MM.1S (cell line): ENCODE results near the gene TAF4B.
"Not testable (repeated sequence)": the region's sequence is repeated elsewhere in the genome, so short reads cannot be mapped to it uniquely, and the experiment has no call there.

Experiments
- DNase-seq: peaks from one replicate; pipeline ENCODE4 v3.0.0-alpha.2; 2015
- H2AFZ ChIP-seq: fragments of 300-600 bp; sonication (generic); 2 replicates; pipeline ENCODE4 v1.6.0; 2016; ENCODE audit warnings: antibody characterized with exemption, low read length
- H3F3A ChIP-seq: fragments of 300-600 bp; sonication (generic); 2 replicates; pipeline ENCODE4 v1.6.1; 2016; ENCODE audit warnings: mild to moderate bottlenecking, antibody characterized with exemption, low read length, moderate library complexity, mixed read lengths; ENCODE audit not compliant: insufficient read depth
- H3K27ac ChIP-seq: fragments of 300-600 bp; sonication (generic); 2 replicates; pipeline ENCODE4 v1.5.1; 2016; ENCODE audit warnings: mild to moderate bottlenecking, low read length
- H3K27me3 ChIP-seq: fragments of 300-600 bp; sonication (generic); replicated peaks from 2 replicates; pipeline ENCODE4 v1.6.0; 2016; ENCODE audit warnings: low read length; ENCODE audit not compliant: insufficient read depth
- H3K36me3 ChIP-seq: fragments of 300-600 bp; sonication (generic); replicated peaks from 2 replicates; pipeline ENCODE4 v1.6.1; 2016; ENCODE audit warnings: mild to moderate bottlenecking, low read length, mixed read lengths; ENCODE audit not compliant: insufficient read depth
- H3K4me1 ChIP-seq: fragments of 300-600 bp; sonication (generic); 2 replicates; pipeline ENCODE4 v1.6.1; 2016; ENCODE audit warnings: low read length, mixed read lengths
- H3K4me2 ChIP-seq: fragments of 300-600 bp; sonication (generic); 2 replicates; pipeline ENCODE4 v1.6.0; 2016; ENCODE audit warnings: low read depth, low read length
- H3K4me3 ChIP-seq: fragments of 300-600 bp; sonication (generic); 2 replicates; pipeline ENCODE4 v1.5.1; 2016; ENCODE audit warnings: low read length, mixed read lengths
- H3K79me2 ChIP-seq: fragments of 300-600 bp; sonication (generic); 2 replicates; pipeline ENCODE4 v1.6.1; 2016; ENCODE audit warnings: mixed run types, low read length, mixed read lengths
- H3K9ac ChIP-seq: fragments of 300-600 bp; sonication (generic); 2 replicates; pipeline ENCODE4 v1.6.1; 2016; ENCODE audit warnings: low read length, mixed read lengths
- H3K9me2 ChIP-seq: fragments of 300-600 bp; sonication (generic); replicated peaks from 2 replicates; pipeline ENCODE4 v1.6.1; 2016; ENCODE audit warnings: mild to moderate bottlenecking, low read length, mixed read lengths; ENCODE audit not compliant: insufficient read depth
- H3K9me3 ChIP-seq: fragments of 300-600 bp; sonication (generic); replicated peaks from 2 replicates; pipeline ENCODE4 v1.6.1; 2016; ENCODE audit warnings: mild to moderate bottlenecking, low read length, mixed read lengths; ENCODE audit not compliant: insufficient read depth
- H4K20me1 ChIP-seq: fragments of 300-600 bp; sonication (generic); 2 replicates; pipeline ENCODE4 v1.6.1; 2016; ENCODE audit warnings: mild to moderate bottlenecking, low read length, moderate library complexity, mixed read lengths; ENCODE audit not compliant: insufficient read depth
- EZH2 ChIP-seq: fragments of 300-600 bp; sonication (generic); optimal IDR thresholded peaks from 2 replicates; pipeline ENCODE3; 2017; ENCODE audit warnings: low read depth, mild to moderate bottlenecking, antibody characterized with exemption, low read length, mixed read lengths
- EZH2phosphoT487 ChIP-seq: fragments of 300-600 bp; sonication (generic); IDR thresholded peaks from 2 replicates; pipeline ENCODE4 v1.6.1; 2018; ENCODE audit warnings: antibody characterized with exemption, low read length
- TF ChIP-seq, protein P1 (sequence below): fragments of 300-600 bp; sonication (generic); IDR thresholded peaks from 2 replicates; pipeline ENCODE4 v1.5.1; 2016; ENCODE audit warnings: antibody characterized with exemption, low read length, mixed read lengths

TAF4B gene

DNA sequence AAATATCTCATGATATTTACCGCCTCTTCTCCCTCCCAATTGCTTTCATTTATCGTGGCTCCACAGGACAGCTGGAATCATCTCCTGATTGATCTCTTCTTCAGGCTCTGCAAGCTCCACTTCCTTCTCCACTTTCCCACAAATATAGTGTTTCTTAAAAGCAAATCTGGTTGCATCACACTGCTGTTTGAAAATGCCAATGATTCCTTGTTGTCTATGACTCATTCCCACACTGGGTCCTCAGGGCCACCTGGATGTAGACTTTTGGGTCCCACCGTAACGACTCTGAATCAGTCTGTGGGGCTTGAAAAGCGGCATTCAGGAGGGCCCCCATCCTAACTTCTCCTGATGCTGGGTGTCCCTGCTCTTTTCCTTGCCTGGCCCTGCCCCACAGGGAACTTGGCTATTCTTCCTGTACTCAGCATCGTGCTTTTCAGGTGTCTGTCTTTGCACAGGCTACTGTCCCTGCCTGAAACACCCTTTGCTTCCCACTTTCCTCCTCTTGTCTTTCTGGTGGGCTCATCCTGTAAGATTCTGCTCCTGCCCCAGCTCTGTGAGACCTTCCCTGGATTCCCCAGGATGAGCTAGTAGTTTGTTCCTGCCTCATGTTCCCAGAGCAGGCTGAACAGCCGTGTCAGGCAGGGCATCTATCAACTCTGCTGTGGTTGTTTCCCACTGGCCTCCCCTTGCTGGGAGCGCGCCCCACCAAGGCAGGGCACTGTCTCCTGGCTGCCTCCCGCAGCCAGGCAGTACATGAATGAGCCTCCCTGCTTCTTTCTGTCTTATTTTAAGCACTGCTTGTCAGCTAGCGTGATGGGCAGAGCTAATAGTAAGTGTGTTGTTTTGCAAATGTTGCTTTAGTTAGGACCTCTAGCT lies 210.2 kb downstream of the TAF4B start:
- H3K79me2 ChIP-seq, result no peaks in the 10 kb centered on the region
- H3K4me3 ChIP-seq, result no peak overlapping the region
- TF ChIP-seq EZH2 (no peak), EZH2phosphoT487 (no peak)
- TF ChIP-seq, protein P1, sequence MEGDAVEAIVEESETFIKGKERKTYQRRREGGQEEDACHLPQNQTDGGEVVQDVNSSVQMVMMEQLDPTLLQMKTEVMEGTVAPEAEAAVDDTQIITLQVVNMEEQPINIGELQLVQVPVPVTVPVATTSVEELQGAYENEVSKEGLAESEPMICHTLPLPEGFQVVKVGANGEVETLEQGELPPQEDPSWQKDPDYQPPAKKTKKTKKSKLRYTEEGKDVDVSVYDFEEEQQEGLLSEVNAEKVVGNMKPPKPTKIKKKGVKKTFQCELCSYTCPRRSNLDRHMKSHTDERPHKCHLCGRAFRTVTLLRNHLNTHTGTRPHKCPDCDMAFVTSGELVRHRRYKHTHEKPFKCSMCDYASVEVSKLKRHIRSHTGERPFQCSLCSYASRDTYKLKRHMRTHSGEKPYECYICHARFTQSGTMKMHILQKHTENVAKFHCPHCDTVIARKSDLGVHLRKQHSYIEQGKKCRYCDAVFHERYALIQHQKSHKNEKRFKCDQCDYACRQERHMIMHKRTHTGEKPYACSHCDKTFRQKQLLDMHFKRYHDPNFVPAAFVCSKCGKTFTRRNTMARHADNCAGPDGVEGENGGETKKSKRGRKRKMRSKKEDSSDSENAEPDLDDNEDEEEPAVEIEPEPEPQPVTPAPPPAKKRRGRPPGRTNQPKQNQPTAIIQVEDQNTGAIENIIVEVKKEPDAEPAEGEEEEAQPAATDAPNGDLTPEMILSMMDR, result no peak
- no peaks in the 10 kb centered on the region for H3K9me3 ChIP-seq
- H2AFZ ChIP-seq, result no peak overlapping the region
- H3K9me2 ChIP-seq, result no peaks in the 10 kb centered on the region
- no peak overlapping the region for H3K9ac ChIP-seq
- DNase-seq, result no peak
- H3K4me2 ChIP-seq, result no peak overlapping the region
- H3K4me1 ChIP-seq, result no peaks in the 10 kb centered on the region
- no peaks in the 10 kb centered on the region for H3F3A ChIP-seq
- H4K20me1 ChIP-seq, result no peaks in the 10 kb centered on the region
- H3K27ac ChIP-seq, result no peak overlapping the region
- no peaks in the 10 kb centered on the region for H3K36me3 ChIP-seq
- no peaks in the 10 kb centered on the region for H3K27me3 ChIP-seq

- H3K79me2 ChIP-seq, H3K4me2 ChIP-seq, H3K4me3 ChIP-seq, H4K20me1 ChIP-seq, H3K4me1 ChIP-seq, H3K36me3 ChIP-seq, H3K9ac ChIP-seq, DNase-seq, H3K27me3 ChIP-seq, H2AFZ ChIP-seq, H3K9me3 ChIP-seq, H3K9me2 ChIP-seq, H3F3A ChIP-seq, H3K27ac ChIP-seq: not testable (repeated sequence)
Observed at GRCh38 chr18:26437634-26438033, 211.4 kb downstream of the TAF4B start.

DNA sequence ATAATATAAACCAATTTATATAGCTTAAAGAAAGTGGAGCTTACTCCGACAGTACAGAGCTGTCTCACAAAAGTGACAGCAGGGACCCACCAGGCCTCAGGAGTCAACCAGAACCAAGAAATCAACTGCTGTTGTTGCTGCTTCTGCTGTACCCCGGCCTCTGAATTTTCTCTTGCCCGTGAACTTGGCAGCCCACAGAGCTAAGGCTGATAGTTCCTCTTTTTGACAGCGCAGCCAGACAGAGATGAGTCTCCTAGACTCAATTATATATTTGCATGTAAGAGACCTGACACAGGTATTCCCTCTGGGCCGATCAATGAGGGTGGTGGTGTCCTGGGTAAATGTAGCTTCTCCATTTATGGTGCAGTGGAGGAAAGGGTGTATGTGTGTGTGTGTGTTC lies 212.7 kb downstream of the TAF4B start:
- no peaks in the 10 kb centered on the region for H3F3A ChIP-seq
- DNase-seq, result no peak

More for the DNA sequence above, 212.7 kb downstream of the TAF4B start:
- no peaks in the 10 kb centered on the region for H3K4me1 ChIP-seq
- no peaks in the 10 kb centered on the region for H3K9me2 ChIP-seq
- H2AFZ ChIP-seq, result no peak overlapping the region
- no peaks in the 10 kb centered on the region for H3K36me3 ChIP-seq
- TF ChIP-seq EZH2phosphoT487 (no peak), EZH2 (no peak)
- TF ChIP-seq, protein P1, result no peak
- H3K79me2 ChIP-seq, result no peaks in the 10 kb centered on the region
- no peak overlapping the region for H3K4me2 ChIP-seq
- no peaks in the 10 kb centered on the region for H4K20me1 ChIP-seq
- no peak overlapping the region for H3K27ac ChIP-seq
- H3K4me3 ChIP-seq, result no peak overlapping the region
- no peaks in the 10 kb centered on the region for H3K9me3 ChIP-seq
- no peak overlapping the region for H3K9ac ChIP-seq
- H3K27me3 ChIP-seq, result no peaks in the 10 kb centered on the region
